ENCODE data around the gene IGF1R. TPM values are rescaled to one million over a fixed set of nuclear protein-coding genes. Genes with fewer than 3 reads are reported as not detected.

Gene IGF1R
- total RNA-seq, 1 experiment from 2014 or later = 16.3 TPM

DNA sequence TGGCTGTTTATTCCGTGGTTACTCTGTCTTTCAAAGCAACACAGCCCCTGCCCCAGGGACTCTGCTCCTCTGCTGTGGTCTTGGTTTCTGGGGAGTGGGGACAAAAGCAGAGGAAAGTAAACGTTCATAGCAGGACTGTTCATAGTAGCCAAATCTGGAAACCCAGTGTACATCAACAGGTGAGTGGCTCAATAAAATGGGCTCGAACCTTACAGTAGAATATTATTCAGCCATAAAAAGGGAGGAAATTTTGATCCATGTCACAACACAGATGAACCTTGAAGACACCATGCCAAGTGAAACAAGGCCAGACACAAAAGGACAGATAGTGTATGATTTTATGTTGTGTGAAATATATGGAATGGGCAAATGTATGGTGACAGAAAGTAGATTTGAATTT lies 269.1 kb downstream of the IGF1R start:
- Histone ChIP-seq H2AFZ (ENCODE audit: low read depth, low read length, poor library complexity, severe bottlenecking) (no peak overlapping the region), H3K4me1 (ENCODE audit: control insufficient read depth in 1 of 2, insufficient read depth in 2 of 2, low read length in 2 of 2) (peaks cover 0 to 5% of the 10 kb centered on the region in 2 experiments; a peak in 1 of 4 replicates), H3K79me2 (ENCODE audit: insufficient read depth, low read length) (no peaks in the 10 kb centered on the region), H3K9ac (ENCODE audit: low read length) (no peak overlapping the region), H3K9me2 (ENCODE audit: insufficient read depth) (no peaks in the 10 kb centered on the region), H4K20me1 (ENCODE audit: insufficient read depth) (no peaks in the 10 kb centered on the region), H3K36me3 (ENCODE audit: control insufficient read depth in 1 of 2, insufficient read depth in 2 of 2, low read length in 2 of 2) (no peaks in the 10 kb centered on the region), H3K4me2 (ENCODE audit: low read length) (no peak overlapping the region), H3K4me3 (replicated peaks in 1 of 2; ENCODE audit: low read depth in 1 of 2, low read length in 2 of 2) (no peak overlapping the region), H3K27me3 (ENCODE audit: insufficient read depth, low read length) (no peaks in the 10 kb centered on the region), H3K27ac (ENCODE audit: low read depth, low read length) (no peak overlapping the region), H3K9me3 (ENCODE audit: control insufficient read depth in 1 of 2, insufficient read depth in 1 of 2, low read depth in 1 of 2, low read length in 2 of 2) (no peaks in the 10 kb centered on the region)
- ATAC-seq (no peak), DNase-seq (ENCODE audit: low read depth, low spot score) (no peak)
- ChIA-PET POLR2A (no interaction called here), RAD21 (ENCODE audit: low non-redundant PET in 1 of 2, low total read pairs in 2 of 2, uncharacterized antibody in 2 of 2, unreplicated experiment in 2 of 2) (no interaction called here), CTCF (no interaction called here)
- TF ChIP-seq, protein P1, sequence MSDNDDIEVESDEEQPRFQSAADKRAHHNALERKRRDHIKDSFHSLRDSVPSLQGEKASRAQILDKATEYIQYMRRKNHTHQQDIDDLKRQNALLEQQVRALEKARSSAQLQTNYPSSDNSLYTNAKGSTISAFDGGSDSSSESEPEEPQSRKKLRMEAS (IDR thresholded peaks at IDR 0.05) = no peak
- TF ChIP-seq RAD21 (IDR thresholded peaks at IDR 0.05; ENCODE audit: low read depth) (no peak), TCF7L2 (IDR thresholded peaks at IDR 0.05; ENCODE audit: borderline replicate concordance, extremely low read depth, insufficient read depth, insufficient read length) (no peak), YY1 (IDR thresholded peaks at IDR 0.05; ENCODE audit: extremely low read depth, insufficient replicate concordance, low read depth, low read length) (no peak), SRF (IDR thresholded peaks at IDR 0.05; ENCODE audit: low read depth) (no peak), ELF1 (IDR thresholded peaks at IDR 0.05; ENCODE audit: borderline replicate concordance, low read depth) (no peak), CEBPB (IDR thresholded peaks at IDR 0.05; ENCODE audit: low read depth) (no peak), POLR2A (IDR thresholded peaks at IDR 0.05; ENCODE audit: borderline replicate concordance, extremely low read depth, insufficient read depth, insufficient read length) (no peak), ZFX (IDR thresholded peaks at IDR 0.05) (no peak), ZNF274 (IDR thresholded peaks at IDR 0.05; ENCODE audit: low read depth, low read length) (no peak), SIN3A (IDR thresholded peaks at IDR 0.05; ENCODE audit: low read depth) (no peak), EZH2phosphoT487 (IDR thresholded peaks at IDR 0.05; ENCODE audit: borderline replicate concordance) (no peak), EZH2 (IDR thresholded peaks at IDR 0.05) (no peak)
- TF ChIP-seq, protein P2, sequence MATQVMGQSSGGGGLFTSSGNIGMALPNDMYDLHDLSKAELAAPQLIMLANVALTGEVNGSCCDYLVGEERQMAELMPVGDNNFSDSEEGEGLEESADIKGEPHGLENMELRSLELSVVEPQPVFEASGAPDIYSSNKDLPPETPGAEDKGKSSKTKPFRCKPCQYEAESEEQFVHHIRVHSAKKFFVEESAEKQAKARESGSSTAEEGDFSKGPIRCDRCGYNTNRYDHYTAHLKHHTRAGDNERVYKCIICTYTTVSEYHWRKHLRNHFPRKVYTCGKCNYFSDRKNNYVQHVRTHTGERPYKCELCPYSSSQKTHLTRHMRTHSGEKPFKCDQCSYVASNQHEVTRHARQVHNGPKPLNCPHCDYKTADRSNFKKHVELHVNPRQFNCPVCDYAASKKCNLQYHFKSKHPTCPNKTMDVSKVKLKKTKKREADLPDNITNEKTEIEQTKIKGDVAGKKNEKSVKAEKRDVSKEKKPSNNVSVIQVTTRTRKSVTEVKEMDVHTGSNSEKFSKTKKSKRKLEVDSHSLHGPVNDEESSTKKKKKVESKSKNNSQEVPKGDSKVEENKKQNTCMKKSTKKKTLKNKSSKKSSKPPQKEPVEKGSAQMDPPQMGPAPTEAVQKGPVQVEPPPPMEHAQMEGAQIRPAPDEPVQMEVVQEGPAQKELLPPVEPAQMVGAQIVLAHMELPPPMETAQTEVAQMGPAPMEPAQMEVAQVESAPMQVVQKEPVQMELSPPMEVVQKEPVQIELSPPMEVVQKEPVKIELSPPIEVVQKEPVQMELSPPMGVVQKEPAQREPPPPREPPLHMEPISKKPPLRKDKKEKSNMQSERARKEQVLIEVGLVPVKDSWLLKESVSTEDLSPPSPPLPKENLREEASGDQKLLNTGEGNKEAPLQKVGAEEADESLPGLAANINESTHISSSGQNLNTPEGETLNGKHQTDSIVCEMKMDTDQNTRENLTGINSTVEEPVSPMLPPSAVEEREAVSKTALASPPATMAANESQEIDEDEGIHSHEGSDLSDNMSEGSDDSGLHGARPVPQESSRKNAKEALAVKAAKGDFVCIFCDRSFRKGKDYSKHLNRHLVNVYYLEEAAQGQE (IDR thresholded peaks at IDR 0.05; ENCODE audit: low read depth) = no peak
- TF ChIP-seq, protein P3, sequence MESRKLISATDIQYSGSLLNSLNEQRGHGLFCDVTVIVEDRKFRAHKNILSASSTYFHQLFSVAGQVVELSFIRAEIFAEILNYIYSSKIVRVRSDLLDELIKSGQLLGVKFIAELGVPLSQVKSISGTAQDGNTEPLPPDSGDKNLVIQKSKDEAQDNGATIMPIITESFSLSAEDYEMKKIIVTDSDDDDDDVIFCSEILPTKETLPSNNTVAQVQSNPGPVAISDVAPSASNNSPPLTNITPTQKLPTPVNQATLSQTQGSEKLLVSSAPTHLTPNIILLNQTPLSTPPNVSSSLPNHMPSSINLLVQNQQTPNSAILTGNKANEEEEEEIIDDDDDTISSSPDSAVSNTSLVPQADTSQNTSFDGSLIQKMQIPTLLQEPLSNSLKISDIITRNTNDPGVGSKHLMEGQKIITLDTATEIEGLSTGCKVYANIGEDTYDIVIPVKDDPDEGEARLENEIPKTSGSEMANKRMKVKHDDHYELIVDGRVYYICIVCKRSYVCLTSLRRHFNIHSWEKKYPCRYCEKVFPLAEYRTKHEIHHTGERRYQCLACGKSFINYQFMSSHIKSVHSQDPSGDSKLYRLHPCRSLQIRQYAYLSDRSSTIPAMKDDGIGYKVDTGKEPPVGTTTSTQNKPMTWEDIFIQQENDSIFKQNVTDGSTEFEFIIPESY (IDR thresholded peaks at IDR 0.05; ENCODE audit: extremely low read depth, insufficient replicate concordance, low read length) = no peak
- TF ChIP-seq, protein P4, sequence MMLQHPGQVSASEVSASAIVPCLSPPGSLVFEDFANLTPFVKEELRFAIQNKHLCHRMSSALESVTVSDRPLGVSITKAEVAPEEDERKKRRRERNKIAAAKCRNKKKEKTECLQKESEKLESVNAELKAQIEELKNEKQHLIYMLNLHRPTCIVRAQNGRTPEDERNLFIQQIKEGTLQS (IDR thresholded peaks at IDR 0.05) = no peak
- intact Hi-C loops (cut with micrococcal nuclease) = no loop called here
- no TSS peak for BruUV-seq (replicated peaks)
